Measurements from ENCODE around the gene APPL2.

DNA sequence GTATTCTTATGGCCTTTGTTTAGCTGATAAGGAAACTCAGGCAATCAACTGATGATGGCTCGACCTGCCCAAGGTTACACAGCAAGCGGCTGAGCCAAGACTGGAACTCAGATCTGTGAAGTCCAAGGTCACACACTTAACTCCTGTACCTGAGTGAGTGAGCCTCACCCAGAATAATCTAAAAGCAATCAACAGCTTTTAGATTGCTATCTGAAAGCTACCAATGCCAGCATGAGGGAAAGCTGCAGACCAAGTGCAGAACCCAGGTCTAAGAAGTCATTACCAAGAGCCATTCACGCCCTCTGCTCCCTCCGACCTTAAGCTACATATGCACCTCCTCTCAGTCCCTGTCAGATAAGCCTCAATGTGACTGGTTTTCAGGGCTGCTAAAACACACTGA lies 12.1 kb downstream of the APPL2 start:
- TF ChIP-seq, protein P1, sequence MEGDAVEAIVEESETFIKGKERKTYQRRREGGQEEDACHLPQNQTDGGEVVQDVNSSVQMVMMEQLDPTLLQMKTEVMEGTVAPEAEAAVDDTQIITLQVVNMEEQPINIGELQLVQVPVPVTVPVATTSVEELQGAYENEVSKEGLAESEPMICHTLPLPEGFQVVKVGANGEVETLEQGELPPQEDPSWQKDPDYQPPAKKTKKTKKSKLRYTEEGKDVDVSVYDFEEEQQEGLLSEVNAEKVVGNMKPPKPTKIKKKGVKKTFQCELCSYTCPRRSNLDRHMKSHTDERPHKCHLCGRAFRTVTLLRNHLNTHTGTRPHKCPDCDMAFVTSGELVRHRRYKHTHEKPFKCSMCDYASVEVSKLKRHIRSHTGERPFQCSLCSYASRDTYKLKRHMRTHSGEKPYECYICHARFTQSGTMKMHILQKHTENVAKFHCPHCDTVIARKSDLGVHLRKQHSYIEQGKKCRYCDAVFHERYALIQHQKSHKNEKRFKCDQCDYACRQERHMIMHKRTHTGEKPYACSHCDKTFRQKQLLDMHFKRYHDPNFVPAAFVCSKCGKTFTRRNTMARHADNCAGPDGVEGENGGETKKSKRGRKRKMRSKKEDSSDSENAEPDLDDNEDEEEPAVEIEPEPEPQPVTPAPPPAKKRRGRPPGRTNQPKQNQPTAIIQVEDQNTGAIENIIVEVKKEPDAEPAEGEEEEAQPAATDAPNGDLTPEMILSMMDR (conservative IDR thresholded peaks at IDR 0.05 in 1 of 2, IDR thresholded peaks at IDR 0.05 in 1 of 2; ENCODE audit: extremely low read depth in 1 of 2, insufficient read depth in 1 of 2, low read depth in 1 of 2, low read length in 2 of 2): no peak
- no peak for TF ChIP-seq EZH2 (IDR thresholded peaks at IDR 0.05; ENCODE audit: borderline replicate concordance, low read length)
